ENCODE data around the gene PLA2G12B.
"Not testable (repeated sequence)": the region's sequence is repeated elsewhere in the genome, so short reads cannot be mapped to it uniquely, and the experiment has no call there.

DNA sequence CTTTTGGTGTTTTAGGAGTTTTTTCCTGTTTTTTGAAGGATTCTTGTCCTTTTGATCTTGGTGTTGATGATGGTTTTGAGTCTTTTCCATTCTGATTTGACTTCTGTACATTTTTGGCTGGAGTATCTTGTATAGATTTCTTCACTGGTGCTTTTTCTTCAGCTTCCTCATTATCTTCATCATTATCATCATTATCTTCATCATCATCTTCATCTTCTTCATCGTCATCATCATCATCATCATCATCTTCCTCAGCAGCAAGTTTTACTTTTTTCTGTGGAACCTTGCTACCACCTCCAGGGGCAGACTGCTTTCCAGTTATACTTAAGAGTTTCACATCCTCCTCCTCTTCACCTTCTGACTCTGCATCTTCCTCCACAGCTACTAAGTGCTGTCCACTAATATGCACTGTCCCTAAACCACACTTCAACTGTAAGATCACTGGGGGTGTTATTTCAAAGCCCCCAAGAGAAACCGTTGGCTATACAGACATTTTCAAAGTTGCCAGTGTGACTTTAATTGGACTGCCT is 36.7 kb downstream of the PLA2G12B start:
- TF ChIP-seq, protein P1, sequence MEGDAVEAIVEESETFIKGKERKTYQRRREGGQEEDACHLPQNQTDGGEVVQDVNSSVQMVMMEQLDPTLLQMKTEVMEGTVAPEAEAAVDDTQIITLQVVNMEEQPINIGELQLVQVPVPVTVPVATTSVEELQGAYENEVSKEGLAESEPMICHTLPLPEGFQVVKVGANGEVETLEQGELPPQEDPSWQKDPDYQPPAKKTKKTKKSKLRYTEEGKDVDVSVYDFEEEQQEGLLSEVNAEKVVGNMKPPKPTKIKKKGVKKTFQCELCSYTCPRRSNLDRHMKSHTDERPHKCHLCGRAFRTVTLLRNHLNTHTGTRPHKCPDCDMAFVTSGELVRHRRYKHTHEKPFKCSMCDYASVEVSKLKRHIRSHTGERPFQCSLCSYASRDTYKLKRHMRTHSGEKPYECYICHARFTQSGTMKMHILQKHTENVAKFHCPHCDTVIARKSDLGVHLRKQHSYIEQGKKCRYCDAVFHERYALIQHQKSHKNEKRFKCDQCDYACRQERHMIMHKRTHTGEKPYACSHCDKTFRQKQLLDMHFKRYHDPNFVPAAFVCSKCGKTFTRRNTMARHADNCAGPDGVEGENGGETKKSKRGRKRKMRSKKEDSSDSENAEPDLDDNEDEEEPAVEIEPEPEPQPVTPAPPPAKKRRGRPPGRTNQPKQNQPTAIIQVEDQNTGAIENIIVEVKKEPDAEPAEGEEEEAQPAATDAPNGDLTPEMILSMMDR (IDR thresholded peaks at IDR 0.05) = not testable (repeated sequence)
- not testable (repeated sequence) for TF ChIP-seq POLR2A, EP300 (IDR thresholded peaks at IDR 0.05)
